HEK293T (cell line): ENCODE results near the gene SBF1.
A peak's percentile ranks its signal among the peaks of the same experiment; 100 is the strongest.

ENCODE experiments used
- CTCF ChIA-PET: fragments of 350-600 bp; formaldehyde crosslinking; extraction: SDS; loops from one replicate; lab custom pipeline; 2021; ENCODE audit warnings: antibody characterized with exemption, inconsistent platforms; lab: Yijun Ruan, JAX
- POLR2A ChIA-PET: fragments of 350-600 bp; formaldehyde crosslinking; extraction: SDS; loops from one replicate; lab custom pipeline; 2020; ENCODE audit warnings: antibody characterized with exemption, inconsistent platforms; lab: Yijun Ruan, JAX
- DNase-seq: peaks from one replicate; pipeline ENCODE4 v3.0.0; 2012; ENCODE audit warnings: mixed read lengths; ENCODE audit errors: extremely low spot score
- ARNT ChIP-seq: fragments of 450-650 bp; IDR thresholded peaks from 2 replicates; pipeline ENCODE4 v1.6.1; 2017; ENCODE audit warnings: mild to moderate bottlenecking
- BHLHE40 ChIP-seq: fragments of 450-650 bp; IDR thresholded peaks from 2 replicates; pipeline ENCODE4 v1.6.1; 2016; ENCODE audit warnings: mild to moderate bottlenecking, moderate library complexity, borderline replicate concordance
- CTBP1 ChIP-seq: fragments of 450-650 bp; IDR thresholded peaks from 2 replicates; pipeline ENCODE4 v1.6.1; 2016; ENCODE audit warnings: borderline replicate concordance
- ELF4 ChIP-seq: fragments of 450-650 bp; IDR thresholded peaks from 2 replicates; pipeline ENCODE4 v1.6.1; 2017; ENCODE audit warnings: antibody characterized with exemption
- FOXA1 ChIP-seq: fragments of 450-650 bp; IDR thresholded peaks from 2 replicates; pipeline ENCODE4 v1.6.1; 2016; ENCODE audit warnings: mild to moderate bottlenecking
- FOXK2 ChIP-seq: fragments of 450-650 bp; IDR thresholded peaks from 2 replicates; pipeline ENCODE4 v1.6.1; 2016; ENCODE audit warnings: mild to moderate bottlenecking
- FOXM1 ChIP-seq: fragments of 450-650 bp; IDR thresholded peaks from 2 replicates; pipeline ENCODE4 v1.6.1; 2017; ENCODE audit warnings: mild to moderate bottlenecking, borderline replicate concordance
- HDGF ChIP-seq: fragments of 450-650 bp; IDR thresholded peaks from 2 replicates; pipeline ENCODE4 v1.6.1; 2017; ENCODE audit warnings: antibody characterized with exemption, borderline replicate concordance
- L3MBTL2 ChIP-seq: fragments of 450-650 bp; conservative IDR thresholded peaks from 2 replicates; pipeline ENCODE4 v1.6.1; 2016; ENCODE audit warnings: mild to moderate bottlenecking
- LEF1 ChIP-seq: fragments of 450-650 bp; IDR thresholded peaks from 2 replicates; pipeline ENCODE4 v1.6.1; 2017; ENCODE audit warnings: mild to moderate bottlenecking, borderline replicate concordance
- NFRKB ChIP-seq: fragments of 450-650 bp; IDR thresholded peaks from 2 replicates; pipeline ENCODE4 v1.6.1; 2016; ENCODE audit warnings: mild to moderate bottlenecking, moderate library complexity
- SP1 ChIP-seq: fragments of 450-650 bp; IDR thresholded peaks from 2 replicates; pipeline ENCODE4 v1.6.1; 2017
- SUZ12 ChIP-seq: fragments of 450-650 bp; IDR thresholded peaks from 2 replicates; pipeline ENCODE4 v1.6.1; 2016; ENCODE audit warnings: mild to moderate bottlenecking
- TARDBP ChIP-seq: fragments of 450-650 bp; IDR thresholded peaks from 2 replicates; pipeline ENCODE4 v1.6.1; 2016
- ZNF384 ChIP-seq: fragments of 450-650 bp; IDR thresholded peaks from 2 replicates; pipeline ENCODE4 v1.6.1; 2016
- TF ChIP-seq, protein P1 (sequence below): fragments of 450-650 bp; IDR thresholded peaks from 2 replicates; pipeline ENCODE4 v1.6.1; 2016

The SBF1 gene

GRCh38 chr22:50477923-50478322, 3.1 kb upstream of the SBF1 start:
- TF ChIP-seq FOXM1, result no peak
- no peak for TF ChIP-seq FOXK2
- no peak for TF ChIP-seq CTBP1
- no peak for TF ChIP-seq LEF1
- no peak for TF ChIP-seq ARNT
- no peak for TF ChIP-seq HDGF
- no peak for TF ChIP-seq FOXA1
- no peak for TF ChIP-seq SP1
- no peak for TF ChIP-seq ELF4
- TF ChIP-seq, protein P1, sequence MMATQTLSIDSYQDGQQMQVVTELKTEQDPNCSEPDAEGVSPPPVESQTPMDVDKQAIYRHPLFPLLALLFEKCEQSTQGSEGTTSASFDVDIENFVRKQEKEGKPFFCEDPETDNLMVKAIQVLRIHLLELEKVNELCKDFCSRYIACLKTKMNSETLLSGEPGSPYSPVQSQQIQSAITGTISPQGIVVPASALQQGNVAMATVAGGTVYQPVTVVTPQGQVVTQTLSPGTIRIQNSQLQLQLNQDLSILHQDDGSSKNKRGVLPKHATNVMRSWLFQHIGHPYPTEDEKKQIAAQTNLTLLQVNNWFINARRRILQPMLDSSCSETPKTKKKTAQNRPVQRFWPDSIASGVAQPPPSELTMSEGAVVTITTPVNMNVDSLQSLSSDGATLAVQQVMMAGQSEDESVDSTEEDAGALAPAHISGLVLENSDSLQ, result no peak
- no peak for TF ChIP-seq NFRKB
- no peak for TF ChIP-seq ZNF384
- no peak for TF ChIP-seq SUZ12
- TF ChIP-seq TARDBP, result no peak
- TF ChIP-seq BHLHE40, result no peak
- no peak for TF ChIP-seq L3MBTL2
- ChIA-PET POLR2A (interaction anchor here (2.1 kb wide), 1 partner anchor 47 kb away, joined by 9 read pairs; the partner anchor contains the start of gene SCO2), CTCF (no interaction called here)
- no peak for DNase-seq

DNA sequence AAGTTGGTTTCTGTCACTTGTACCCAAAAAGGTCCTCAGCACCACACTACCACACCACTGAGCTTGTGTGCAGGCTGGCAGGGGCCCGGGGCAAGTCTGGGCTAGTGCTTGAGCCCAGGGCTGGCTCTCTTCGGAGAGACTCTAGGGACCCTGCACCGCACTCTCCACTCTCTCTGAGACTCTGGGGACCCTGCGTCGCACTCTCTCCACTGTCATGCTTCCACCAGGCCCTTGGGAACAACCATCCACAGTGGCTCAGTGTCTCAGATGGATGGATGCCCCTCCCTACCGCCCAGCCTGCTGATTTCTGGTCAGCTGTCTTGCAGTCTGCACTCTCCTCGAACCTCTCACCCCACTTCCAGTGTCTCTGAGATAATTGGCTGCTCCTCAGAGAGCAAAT, 2.0 kb upstream of the SBF1 start:
- TF ChIP-seq ELF4, result no peak
- no peak for TF ChIP-seq HDGF
- TF ChIP-seq TARDBP, result no peak
- no peak for TF ChIP-seq FOXA1
- no peak for TF ChIP-seq NFRKB
- TF ChIP-seq LEF1, result no peak
- TF ChIP-seq ARNT, result no peak
- no peak for TF ChIP-seq SUZ12
- no peak for TF ChIP-seq ZNF384
- no peak for TF ChIP-seq SP1
- TF ChIP-seq FOXM1, result no peak
- TF ChIP-seq CTBP1, result no peak
- TF ChIP-seq FOXK2, result no peak
- TF ChIP-seq, protein P1, result no peak
- TF ChIP-seq L3MBTL2, result no peak
- TF ChIP-seq BHLHE40, result no peak
- POLR2A ChIA-PET, result interaction anchor here (0.9 to 2.1 kb wide), 2 partner anchors 32 to 48 kb away, joined by 3 to 9 read pairs; partner anchors contain the start of gene SCO2
- no peak for DNase-seq
- CTCF ChIA-PET, result interaction anchor here (0.5 kb wide), 1 partner anchor 152 kb away, joined by 4 read pairs; no protein-coding TSS in a partner anchor

DNA sequence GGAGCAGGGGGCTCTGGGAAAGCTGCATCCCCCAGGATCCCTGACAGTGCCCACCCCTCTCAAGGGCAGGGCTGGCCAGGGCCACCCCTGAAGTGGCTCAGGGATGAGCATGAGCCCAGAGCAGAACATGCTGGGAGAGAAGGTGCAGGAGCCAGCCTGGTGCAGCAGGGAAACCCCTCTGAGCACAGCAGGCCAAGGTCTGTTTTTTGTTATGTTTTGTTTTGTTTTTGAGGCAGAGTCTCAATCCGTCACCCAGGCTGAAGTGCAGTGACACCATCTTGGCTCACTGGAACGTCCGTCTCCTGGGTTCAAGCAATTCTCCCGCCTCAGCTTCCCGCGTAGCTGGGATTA, 792 bp upstream of the SBF1 start:
- POLR2A ChIA-PET, result interaction anchor here (1.0 to 1.3 kb wide), 3 partner anchors 9 to 50 kb away, joined by 4 to 5 read pairs (median 5); partner anchors contain the start of gene SCO2
- TF ChIP-seq FOXK2, result no peak
- no peak for TF ChIP-seq BHLHE40
- no peak for TF ChIP-seq SUZ12
- no peak for TF ChIP-seq ZNF384
- no peak for TF ChIP-seq TARDBP
- no peak for TF ChIP-seq FOXM1
- TF ChIP-seq ARNT, result no peak
- TF ChIP-seq L3MBTL2, result no peak
- CTCF ChIA-PET, result no interaction called here
- DNase-seq, result no peak

GRCh38 chr22:50473855-50474671, 772 bp downstream of the SBF1 start:
- POLR2A ChIA-PET, result interaction anchor here (1.0 to 2.5 kb wide), 6 partner anchors 10 to 52 kb away, joined by 3 to 12 read pairs (median 4); partner anchors contain the start of genes LMF2, NCAPH2 and SCO2
- CTCF ChIA-PET, result interaction anchor here (0.9 to 1.9 kb wide), 3 partner anchors 35 to 147 kb away, joined by 3 to 6 read pairs (median 4); partner anchors contain the start of gene SCO2
- peak; percentile 46 for DNase-seq
- TF ChIP-seq ELF4 (no peak), SP1 (no peak), FOXA1 (no peak), FOXK2 (no peak), ZNF384 (no peak), LEF1 (no peak), L3MBTL2 (no peak), BHLHE40 (no peak), SUZ12 (no peak), HDGF (no peak), ARNT (no peak), TARDBP (no peak)
- TF ChIP-seq, protein P1, result no peak

DNA sequence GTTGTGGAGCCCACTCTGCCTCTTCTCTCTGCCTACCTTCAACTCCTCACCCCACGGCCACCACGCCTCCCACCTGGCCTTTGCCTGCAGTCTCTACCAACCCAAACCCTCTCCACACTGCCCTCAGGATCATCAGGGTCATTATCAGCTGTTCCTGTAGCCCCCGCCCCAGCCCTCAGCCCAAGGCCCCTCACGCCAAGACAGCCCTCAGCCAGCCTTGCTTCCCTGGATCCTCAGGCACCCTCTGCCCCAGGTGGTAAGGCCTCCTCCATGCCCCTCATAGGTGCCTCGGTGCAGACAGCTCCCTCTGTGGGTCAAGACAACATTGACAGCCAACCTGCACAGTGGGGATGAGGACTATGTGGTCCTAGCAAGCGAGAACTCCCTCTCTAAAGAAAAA, 1.7 kb downstream of the SBF1 start:
- CTCF ChIA-PET, result interaction anchor here (1.5 to 1.9 kb wide), 3 partner anchors 25 to 53 kb away, joined by 4 to 12 read pairs (median 6); partner anchors contain the start of gene SCO2
- POLR2A ChIA-PET, result interaction anchor here (0.8 to 2.5 kb wide), 7 partner anchors 11 to 53 kb away, joined by 3 to 12 read pairs (median 4); partner anchors contain the start of genes LMF2, NCAPH2 and SCO2
- TF ChIP-seq LEF1 (no peak), ZNF384 (no peak), CTBP1 (no peak), FOXM1 (no peak), ARNT (no peak), SP1 (no peak), FOXK2 (no peak), L3MBTL2 (no peak), BHLHE40 (no peak), SUZ12 (no peak), TARDBP (no peak)
- TF ChIP-seq, protein P1, result no peak
- DNase-seq, result peak; percentile 68
